Hypothalamus (tissue), 51 donors: ENCODE data around the gene FETUB.

Experiments used
- DNase-seq, 51 donors: peaks; one replicate each; lab custom pipeline; 2025; lab: John Stamatoyannopoulos, UW

The FETUB gene

DNA sequence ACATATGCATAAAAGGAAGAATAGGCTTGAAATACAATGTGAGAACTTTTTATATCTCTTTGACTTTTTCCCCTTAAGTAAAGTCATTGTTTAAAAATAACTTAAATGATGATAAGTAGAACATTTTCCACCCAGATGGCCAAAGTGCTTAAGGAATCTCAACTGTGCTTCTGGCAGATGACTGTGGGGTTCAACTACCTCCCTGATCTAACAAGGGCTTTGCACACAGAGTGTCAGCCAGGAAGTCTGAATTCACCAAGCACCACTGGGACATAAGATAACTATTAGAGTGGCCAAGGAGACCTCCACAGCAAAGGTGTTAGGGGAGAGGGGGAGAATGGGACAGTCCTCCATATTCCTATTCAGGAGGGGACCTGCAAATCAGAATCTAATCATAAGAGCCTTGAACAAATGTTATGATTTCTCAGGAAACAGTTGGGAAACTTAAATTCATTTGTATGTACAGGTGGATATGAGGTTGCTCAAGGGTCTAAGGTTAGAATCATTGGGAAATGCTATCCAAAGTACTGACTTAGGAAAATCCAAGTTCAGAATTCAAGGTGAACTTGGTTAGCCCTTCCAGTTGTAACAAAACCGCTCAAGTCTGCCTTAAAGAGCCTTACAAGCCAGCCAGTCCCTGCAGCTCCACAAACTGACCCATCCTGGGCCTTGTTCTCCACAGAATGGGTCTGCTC, at the start of gene FETUB:
FETUB (plus strand) TSS at position 622 of the 695 bp plus-strand sequence; CDS start at position 684, 62 bp downstream.
- DNase-seq = no peak

DNA sequence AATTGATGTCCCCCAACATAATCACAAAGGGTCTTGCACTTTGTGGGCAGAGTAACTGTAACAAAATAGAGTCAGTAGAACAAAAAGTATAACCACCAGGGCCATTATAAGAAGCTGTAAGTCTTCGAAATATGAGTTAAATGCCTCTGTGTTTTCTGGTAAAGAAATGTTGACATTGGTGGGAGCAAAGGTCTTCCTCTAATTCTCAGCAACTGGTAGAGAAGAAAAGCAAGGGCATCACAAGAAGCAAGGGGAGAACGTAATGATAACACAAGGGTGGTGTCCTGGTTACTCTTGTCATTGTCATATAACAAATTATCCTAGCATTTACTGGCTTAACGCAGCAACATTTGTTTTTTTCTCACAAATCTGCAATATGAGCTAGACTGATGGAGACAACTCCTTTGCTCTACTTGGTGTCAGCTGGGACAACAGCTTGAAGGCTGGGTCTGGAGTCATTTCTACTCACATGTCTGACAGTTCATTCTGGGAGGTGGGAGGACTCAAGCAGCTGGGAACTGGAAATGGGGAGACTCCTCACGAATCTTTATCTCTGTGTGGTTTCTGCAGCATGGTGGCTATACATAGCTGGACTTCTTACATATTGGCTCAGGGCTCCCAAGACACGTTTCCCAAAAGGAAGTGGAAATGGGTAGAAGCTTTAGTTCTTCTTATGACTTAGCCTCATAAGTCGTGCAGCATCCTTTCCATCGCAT, 49.5 kb upstream of the FETUB start:
- no peak for DNase-seq

DNA sequence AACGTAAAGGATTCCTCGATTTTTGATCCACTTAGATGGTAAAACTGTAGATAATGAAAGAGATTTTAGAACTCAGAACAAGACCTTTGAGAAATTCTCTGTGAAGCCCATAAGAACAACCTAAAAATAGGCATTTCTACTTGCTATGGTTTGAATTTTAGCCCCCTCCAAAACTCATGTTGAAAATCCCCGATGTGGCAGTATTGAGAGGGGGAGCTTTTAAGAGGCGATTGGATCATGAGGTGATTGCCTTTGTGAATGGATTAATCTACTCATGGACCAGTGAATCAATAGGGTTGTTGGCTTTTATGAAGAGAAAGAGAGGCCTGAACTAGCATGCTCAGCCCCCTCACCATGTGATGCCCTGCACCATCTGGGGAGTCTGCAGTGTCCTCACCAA, 47.5 kb upstream of the FETUB start:
- no peak for DNase-seq

DNA sequence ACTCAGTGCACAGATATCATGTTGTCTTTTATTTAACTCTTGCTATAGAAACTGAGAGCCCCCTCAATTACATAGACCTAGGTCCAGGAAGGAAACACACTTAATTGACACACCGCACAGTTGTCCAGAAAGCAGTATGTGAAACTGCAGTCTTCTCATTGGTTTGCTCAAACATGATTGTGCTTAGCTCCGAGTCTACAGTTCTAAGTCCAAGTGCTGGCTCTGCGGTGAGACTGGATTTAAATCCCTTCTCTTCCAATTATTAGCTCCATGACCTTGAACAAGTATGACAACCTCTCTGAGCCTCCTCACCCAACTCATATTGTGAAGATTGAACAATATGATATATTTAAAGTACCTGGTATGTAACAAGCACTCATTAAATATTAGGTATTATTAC, 46.3 kb upstream of the FETUB start:
- DNase-seq = no peak

DNA sequence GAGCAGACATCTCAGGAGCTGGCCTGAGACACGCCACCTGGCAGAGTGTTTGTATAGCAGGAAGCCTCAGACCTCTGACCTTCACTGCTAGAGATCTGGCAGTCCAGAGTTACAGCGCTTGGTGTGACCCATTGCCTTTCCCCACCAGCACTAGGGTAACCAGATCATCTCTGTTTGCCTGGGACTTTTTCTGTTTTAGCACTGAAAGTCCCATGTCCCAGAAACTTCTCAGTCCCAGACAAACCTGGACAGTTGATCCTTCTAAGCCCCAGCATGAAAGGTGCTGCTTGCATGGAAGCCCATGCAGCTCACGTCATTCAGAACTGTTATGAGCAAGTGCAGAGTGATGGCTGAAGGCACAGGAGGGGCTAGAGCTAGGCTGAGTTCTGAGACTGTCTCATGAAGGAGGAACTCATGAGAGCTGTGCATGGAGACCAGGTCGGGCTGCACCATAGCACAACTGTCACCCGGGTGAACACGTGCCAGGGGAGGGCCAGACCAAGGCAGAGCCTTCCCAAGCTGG, 45.5 kb upstream of the FETUB start:
- DNase-seq = no peak

DNA sequence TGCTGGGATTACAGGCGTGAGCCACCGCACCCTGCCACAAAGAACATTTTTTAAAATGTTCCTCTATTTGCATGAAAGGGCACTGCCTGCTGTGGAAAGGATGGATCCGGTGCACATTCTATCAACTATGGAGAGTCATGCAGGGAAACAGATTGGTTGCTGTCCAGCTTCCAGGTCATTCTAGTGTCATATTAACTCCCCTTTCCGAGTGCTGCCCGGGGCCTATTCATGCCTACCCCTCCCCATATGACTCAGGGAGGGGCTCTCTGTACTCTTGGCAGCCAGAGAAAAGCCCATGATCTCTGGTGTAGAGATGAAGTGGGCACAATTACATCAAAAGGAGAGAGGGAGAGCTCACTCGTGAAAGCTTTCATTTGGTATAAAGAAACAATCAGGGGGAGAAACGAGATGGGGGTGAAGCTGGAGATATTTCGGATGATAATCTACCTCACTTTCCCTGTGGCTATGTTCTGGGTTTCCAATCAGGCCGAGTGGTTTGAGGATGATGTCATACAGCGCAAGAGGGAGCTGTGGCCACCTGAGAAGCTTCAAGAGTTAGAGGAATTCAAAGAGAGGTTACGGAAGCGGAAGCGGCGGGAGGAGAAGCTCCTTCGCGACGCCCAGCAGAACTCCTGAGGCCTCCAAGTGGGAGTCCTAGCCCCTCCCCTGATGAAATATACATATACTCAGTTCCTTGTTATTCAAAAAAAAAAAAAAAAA, 43.5 kb upstream of the FETUB start:
- peak in 1 of 51 donors; percentile 12 for DNase-seq

DNA sequence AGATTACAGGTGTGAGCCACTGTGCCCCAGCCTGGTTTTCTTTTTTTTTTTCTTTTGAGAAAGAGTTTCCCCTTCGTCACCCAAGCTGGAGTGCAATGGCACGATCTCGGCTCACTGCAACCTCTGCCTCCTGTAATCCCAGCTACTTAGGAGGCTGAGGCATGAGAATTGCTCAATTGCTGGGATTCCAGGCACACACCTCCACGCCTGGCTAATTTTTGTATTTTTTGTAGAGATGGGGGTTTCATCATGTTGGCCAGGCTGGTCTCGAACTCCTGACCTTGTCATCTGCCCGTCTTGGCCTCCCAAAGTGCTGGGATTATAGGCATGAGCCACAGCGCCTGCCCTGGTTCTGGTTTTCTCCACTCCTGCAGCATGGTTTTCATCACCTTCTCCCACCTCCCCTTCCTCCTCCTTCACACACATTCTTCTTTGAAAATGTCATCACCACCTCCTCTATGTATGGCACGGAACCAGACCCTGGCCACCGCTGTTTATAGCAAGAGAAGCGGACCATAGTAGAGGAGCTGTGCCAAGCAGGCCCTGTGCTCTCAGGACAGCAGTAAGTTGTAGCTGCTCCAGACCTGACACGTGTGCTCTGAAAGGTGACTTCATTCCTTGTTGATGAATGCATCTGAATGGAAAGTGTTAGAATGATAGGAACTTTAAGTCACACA, 42.0 kb upstream of the FETUB start:
- DNase-seq = no peak

- no peak for DNase-seq
Observed at GRCh38 chr3:186598794-186599141, 41.4 kb upstream of the FETUB start.

DNA sequence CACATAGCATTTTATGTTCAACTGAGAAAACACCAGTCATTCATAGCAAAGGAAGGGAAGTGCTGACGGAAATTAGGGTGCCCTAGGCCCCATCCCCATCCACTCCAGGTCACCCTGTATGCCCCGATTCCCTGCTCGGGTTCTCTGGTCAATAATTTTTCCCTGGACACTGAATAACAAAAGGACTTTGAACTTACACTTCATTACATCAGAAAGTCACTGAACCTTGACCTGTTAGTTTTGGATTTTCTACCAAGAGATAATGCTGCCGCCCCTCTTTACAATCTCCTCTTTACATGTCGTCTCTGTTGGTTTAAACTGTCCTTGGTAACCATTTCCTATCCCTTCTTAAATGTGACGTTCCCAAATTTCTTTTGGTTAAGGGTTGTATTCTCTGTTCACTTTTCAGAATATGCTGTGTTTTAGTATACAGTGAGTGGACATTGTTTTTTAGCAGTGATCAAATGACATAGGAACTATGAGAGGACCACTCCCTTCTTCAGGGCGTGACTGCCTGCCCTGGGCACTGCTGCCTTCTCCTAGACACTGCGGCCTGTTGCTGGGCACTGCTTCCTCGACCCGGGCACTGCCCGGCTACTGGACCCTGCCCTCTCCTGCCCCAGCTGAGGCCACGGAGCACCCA, 40.9 kb upstream of the FETUB start:
- no peak for DNase-seq

- no peak for DNase-seq
Observed at GRCh38 chr3:186599785-186600166, 40.4 kb upstream of the FETUB start.

GRCh38 chr3:186600896-186601295, 39.3 kb upstream of the FETUB start:
- no peak for DNase-seq

DNA sequence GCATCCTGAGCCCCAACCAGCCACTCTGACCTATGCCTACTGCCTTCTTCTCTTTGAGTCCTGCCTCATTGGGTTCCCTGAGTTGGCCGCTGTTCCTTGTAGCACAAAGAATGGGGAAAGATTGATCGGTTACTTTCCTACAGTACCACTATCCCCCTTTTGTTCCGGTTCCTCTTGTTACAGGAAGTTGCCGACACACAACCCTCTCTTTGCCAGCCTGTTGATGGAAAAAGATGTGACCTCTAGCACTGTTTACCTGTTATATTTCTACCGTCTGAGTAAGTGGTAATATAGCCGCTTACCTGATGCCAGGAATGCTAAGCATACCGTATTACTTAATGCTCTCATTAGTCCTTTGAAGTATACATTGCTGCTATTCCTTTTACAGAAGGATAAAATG, 37.0 kb upstream of the FETUB start:
- DNase-seq = no peak

DNA sequence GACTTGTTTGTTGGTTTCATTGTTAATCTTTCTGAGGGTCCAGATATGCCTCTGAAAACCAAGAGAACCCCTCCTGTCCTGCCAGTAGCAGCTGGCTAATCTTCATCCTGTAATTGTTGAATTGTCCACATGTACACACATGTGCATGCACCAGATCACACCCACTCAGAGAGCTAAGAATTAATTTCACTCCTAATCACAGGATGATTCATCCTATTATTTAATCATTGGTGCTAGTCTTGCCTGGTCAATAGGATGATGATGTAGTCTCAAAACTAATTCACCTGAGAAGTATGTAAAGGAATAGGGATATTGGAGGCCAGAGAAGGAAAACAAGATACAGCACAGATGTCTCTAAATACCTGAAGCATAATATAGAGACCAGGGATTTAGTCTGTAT, 35.1 kb upstream of the FETUB start:
- DNase-seq = no peak

DNA sequence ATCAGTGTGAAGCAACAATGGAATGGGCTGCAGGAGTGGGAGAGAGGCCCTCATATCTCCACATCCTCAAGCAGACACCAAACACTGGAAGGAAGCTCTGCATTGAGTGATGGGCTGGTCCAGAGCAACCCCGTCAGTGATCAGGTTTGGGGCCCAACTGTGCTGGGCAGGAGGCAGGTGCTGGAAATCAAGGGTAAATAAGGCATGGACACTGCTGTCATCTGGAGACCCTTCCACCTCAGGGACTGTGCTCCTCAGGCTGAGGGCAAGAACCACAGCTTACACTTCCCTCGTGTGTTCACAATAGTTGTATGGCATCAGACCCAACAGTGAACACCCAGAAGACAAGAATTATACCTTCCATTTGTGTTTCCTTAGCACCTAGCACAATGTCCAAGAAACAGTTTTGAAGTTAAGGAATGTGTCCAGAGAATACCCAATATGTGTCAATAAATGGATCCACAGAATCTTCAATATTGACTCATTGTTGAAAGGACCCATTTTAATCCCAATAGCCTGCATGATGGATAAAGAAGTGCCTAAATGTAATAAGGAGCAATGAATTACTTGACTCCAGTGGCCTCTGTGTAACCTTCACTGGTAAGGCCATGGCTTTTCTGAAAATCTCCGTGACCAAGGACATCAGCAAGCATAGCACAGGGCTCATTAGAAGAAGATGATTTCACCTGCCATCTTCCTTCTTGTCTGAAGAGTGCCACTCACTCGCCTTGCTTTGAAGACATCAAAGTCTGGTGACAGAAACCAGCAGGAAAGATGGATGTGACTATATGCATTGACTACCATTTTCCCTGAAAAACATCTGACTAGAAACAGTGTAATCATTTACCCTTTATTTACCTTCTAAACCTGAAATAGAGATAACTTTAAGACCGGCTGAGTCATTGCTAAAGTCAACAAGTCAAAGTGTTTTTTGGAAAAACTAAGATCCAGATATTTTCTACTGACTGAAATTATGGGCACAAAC, 34.3 kb upstream of the FETUB start:
- DNase-seq = no peak

- no peak for DNase-seq
Observed at GRCh38 chr3:186608624-186609215, 31.5 kb upstream of the FETUB start.

- DNase-seq = no peak
Observed at GRCh38 chr3:186609247-186609868, 30.8 kb upstream of the FETUB start.

DNA sequence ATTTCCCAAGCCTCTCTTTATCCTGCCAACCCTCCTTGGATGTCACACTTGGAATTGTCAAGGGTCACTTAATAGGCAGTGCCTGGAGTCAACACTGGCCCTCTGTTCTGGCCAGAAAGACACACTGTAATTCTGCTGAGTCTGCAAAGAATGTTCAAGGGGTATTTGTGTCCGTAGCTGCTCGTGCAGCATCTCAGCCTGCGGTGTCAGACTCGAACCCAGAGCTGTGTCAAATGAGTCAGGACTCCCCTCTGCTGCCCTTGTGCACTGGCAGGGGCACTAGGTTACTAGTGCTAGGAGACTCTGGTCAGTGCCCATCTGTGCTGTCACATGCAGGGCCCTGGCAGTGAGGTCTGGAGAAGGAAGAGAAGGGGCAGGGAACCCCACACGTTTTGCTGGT, 28.1 kb upstream of the FETUB start:
- no peak for DNase-seq
